H1 (cell line): Measurements from ENCODE around the gene MYO5A.

Experiments
- POLR2AphosphoS5 ChIP-seq: IDR thresholded peaks from 2 replicates; pipeline ENCODE4 v1.6.1; 2011; ENCODE audit warnings: low read depth, low read length
- RAD21 ChIP-seq, 2 experiments: IDR thresholded peaks in 1 of 2; conservative IDR thresholded peaks in 1 of 2; 2 replicates each; pipeline ENCODE4 v1.6.1; 2011; ENCODE audit warnings: low read depth in 2 of 2, low read length in 2 of 2, improper control_type of control experiment in 1 of 2, inconsistent platforms in 1 of 2, mild to moderate bottlenecking in 1 of 2, moderate library complexity in 1 of 2
- RXRA ChIP-seq: IDR thresholded peaks from 2 replicates; pipeline ENCODE4 v1.6.1; 2011; ENCODE audit warnings: low read depth, mild to moderate bottlenecking, low read length, moderate library complexity; ENCODE audit not compliant: insufficient read depth
- SIN3A ChIP-seq, 2 experiments: IDR thresholded peaks in 1 of 2; conservative IDR thresholded peaks in 1 of 2; 2 replicates each; pipeline ENCODE4 v1.6.1; 2011 to 2012; ENCODE audit warnings: low read length in 2 of 2, improper control_type of control experiment in 1 of 2, low read depth in 1 of 2, mild to moderate bottlenecking in 1 of 2
- ZNF274 ChIP-seq: IDR thresholded peaks from 2 replicates; pipeline ENCODE4 v1.7.0; 2012; ENCODE audit warnings: low read length, borderline replicate concordance; ENCODE audit errors: extremely low read depth
- TF ChIP-seq, protein P1 (sequence below), 3 experiments: IDR thresholded peaks; 1 replicate in 2 of 3; 2 replicates in 1 of 3; pipeline versions ENCODE4 v1.5.1 to v1.6.1; 2011; ENCODE audit warnings: low read length in 3 of 3, mild to moderate bottlenecking in 3 of 3, inconsistent platforms in 2 of 3, low read depth in 1 of 3, moderate library complexity in 1 of 3; ENCODE audit not compliant: insufficient read depth in 1 of 3; ENCODE audit errors: control extremely low read depth in 1 of 3
- TF ChIP-seq, protein P2 (sequence below): IDR thresholded peaks from 2 replicates; pipeline ENCODE4 v1.6.1; 2011; ENCODE audit warnings: low read length, improper control_type of control experiment

DNA sequence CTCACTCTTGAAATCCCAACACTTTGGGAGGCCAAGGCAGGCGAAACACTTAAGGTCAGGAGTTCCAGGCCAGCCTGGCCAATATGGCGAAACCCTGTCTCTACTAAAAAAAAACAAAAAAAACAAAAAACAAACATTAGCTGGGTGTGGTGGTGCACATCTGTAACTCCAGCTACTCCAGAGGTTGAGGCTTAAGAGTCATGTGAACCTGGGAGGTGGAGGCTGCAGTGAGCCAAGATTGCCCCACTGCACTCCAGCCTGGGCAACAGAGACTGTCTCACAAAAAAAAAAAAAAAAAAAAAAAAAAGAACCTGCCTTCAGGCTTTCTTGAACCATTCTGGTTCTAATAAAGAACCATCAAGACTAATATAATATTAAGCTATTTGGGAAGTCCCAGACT, 23.6 kb upstream of the MYO5A start:
- TF ChIP-seq, protein P1, sequence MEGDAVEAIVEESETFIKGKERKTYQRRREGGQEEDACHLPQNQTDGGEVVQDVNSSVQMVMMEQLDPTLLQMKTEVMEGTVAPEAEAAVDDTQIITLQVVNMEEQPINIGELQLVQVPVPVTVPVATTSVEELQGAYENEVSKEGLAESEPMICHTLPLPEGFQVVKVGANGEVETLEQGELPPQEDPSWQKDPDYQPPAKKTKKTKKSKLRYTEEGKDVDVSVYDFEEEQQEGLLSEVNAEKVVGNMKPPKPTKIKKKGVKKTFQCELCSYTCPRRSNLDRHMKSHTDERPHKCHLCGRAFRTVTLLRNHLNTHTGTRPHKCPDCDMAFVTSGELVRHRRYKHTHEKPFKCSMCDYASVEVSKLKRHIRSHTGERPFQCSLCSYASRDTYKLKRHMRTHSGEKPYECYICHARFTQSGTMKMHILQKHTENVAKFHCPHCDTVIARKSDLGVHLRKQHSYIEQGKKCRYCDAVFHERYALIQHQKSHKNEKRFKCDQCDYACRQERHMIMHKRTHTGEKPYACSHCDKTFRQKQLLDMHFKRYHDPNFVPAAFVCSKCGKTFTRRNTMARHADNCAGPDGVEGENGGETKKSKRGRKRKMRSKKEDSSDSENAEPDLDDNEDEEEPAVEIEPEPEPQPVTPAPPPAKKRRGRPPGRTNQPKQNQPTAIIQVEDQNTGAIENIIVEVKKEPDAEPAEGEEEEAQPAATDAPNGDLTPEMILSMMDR (IDR thresholded peaks at IDR 0.05; ENCODE audit: control extremely low read depth in 1 of 3, insufficient read depth in 1 of 3, low read depth in 1 of 3, low read length in 3 of 3) = no peak
- TF ChIP-seq SIN3A (conservative IDR thresholded peaks at IDR 0.05 in 1 of 2, IDR thresholded peaks at IDR 0.05 in 1 of 2; ENCODE audit: low read depth in 1 of 2, low read length in 2 of 2) = no peak
- TF ChIP-seq, protein P2, sequence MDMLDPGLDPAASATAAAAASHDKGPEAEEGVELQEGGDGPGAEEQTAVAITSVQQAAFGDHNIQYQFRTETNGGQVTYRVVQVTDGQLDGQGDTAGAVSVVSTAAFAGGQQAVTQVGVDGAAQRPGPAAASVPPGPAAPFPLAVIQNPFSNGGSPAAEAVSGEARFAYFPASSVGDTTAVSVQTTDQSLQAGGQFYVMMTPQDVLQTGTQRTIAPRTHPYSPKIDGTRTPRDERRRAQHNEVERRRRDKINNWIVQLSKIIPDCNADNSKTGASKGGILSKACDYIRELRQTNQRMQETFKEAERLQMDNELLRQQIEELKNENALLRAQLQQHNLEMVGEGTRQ = no peak
- TF ChIP-seq POLR2AphosphoS5 = no peak
- TF ChIP-seq ZNF274 = no peak
- TF ChIP-seq RXRA = no peak
- TF ChIP-seq RAD21 (IDR thresholded peaks at IDR 0.05 in 1 of 2, conservative IDR thresholded peaks at IDR 0.05 in 1 of 2; ENCODE audit: low read depth in 2 of 2, low read length in 2 of 2) = no peak
